Aorta (tissue), 5 donors: ENCODE results near the gene HIPK2. TPM values are rescaled to one million over a fixed set of nuclear protein-coding genes. Genes with fewer than 3 reads are reported as not detected.
A peak's percentile ranks its signal among the peaks of the same experiment; 100 is the strongest.

ENCODE experiments used
- ATAC-seq: fragments of 200-7000 bp; cut with Tn5 transposase; one replicate; pipeline ENCODE4 v1.9.1; 2022; ENCODE audit warnings: moderate library complexity; ENCODE audit not compliant: low FRiP score
- DNase-seq, 2 donors: peaks; one replicate each; pipeline ENCODE4 v3.0.0-alpha.2; 2020
- H3K27ac ChIP-seq, 2 donors: one replicate each; pipeline ENCODE4 v1.5.1; 2013; ENCODE audit warnings: low read length in 2 of 2, mild to moderate bottlenecking in 2 of 2, moderate library complexity in 2 of 2, control low read depth in 1 of 2, inconsistent platforms in 1 of 2, low read depth in 1 of 2
- H3K27me3 ChIP-seq, 2 donors: one replicate each; pipeline ENCODE4 v1.6.1; 2013; ENCODE audit warnings: control low read depth in 1 of 2, low read length in 1 of 2, mild to moderate bottlenecking in 1 of 2, moderate library complexity in 1 of 2; ENCODE audit not compliant: insufficient read depth in 2 of 2, control insufficient read depth in 1 of 2
- H3K36me3 ChIP-seq, 2 donors: one replicate each; pipeline ENCODE4 v1.6.1; 2013; ENCODE audit warnings: control low read depth in 1 of 2, low read length in 1 of 2, mild to moderate bottlenecking in 1 of 2; ENCODE audit not compliant: insufficient read depth in 2 of 2, control insufficient read depth in 1 of 2
- H3K4me1 ChIP-seq, 2 donors: one replicate each; pipeline ENCODE4 v1.6.1; 2013; ENCODE audit warnings: low read length in 2 of 2, control low read depth in 1 of 2, mild to moderate bottlenecking in 1 of 2, moderate library complexity in 1 of 2; ENCODE audit not compliant: insufficient read depth in 2 of 2, control insufficient read depth in 1 of 2
- H3K4me3 ChIP-seq, 2 donors: one replicate each; pipeline ENCODE4 v1.5.1; 2013; ENCODE audit warnings: low read length in 2 of 2, control low read depth in 1 of 2, mild to moderate bottlenecking in 1 of 2
- H3K9me3 ChIP-seq: one replicate; pipeline ENCODE4 v1.6.1; 2013; ENCODE audit warnings: mild to moderate bottlenecking, low read length; ENCODE audit not compliant: control insufficient read depth
- WGBS, 2 donors: extraction: QIAGEN DNeasy Blood & Tissue Kit; methylation state at CpG; one replicate each; pipeline ENCODE4 v1.1.7; 2013; 5-methylcytosine and 5-hydroxymethylcytosine counted together
- intact Hi-C, 2 donors: fragments of 100-400 bp; cut with DNase I; formaldehyde crosslinking; loops; one replicate each; pipeline versions ENCODE4 v1.14.2 to v1.15.0; 2022
- polyA plus RNA-seq, 2 donors: library from polyadenylated mRNA; stranded (reverse); fragments of 200-250 nt; gene quantifications; one replicate each; pipeline ENCODE4 v1.2.3, GENCODE V29; 2013
- total RNA-seq, 2 donors: library from RNA; stranded (reverse); fragmentation: NEBNext Ultra II Directional; extraction: Animal tissue kit (Norgen Biotek cat#: 25700); gene quantifications; one replicate each; pipeline ENCODE4 v1.2.1, GENCODE V29; 2021
- donor health status: healthy with polysubstance abuse.
- donor health status: Bipolar disorder and iron deficiency.
- donor health status: DM: no; HTN: no; CAD: no.
- donor health status: DM: no; HTN: no; CAD: no.
- donor health status: DM: yes; HTN: yes; CAD: no.

Gene HIPK2
- total and polyA plus RNA-seq, 4 donors, result 9.4 to 108 (median 23.9) TPM

GRCh38 chr7:139768249-139768824 is 9.5 kb downstream of the HIPK2 start:
- H3K27ac ChIP-seq, result no peak overlapping the region
- H3K9me3 ChIP-seq, result no peaks in the 10 kb centered on the region
- intact Hi-C loops, result no loop called here
- no peaks in the 10 kb centered on the region for H3K36me3 ChIP-seq
- H3K4me1 ChIP-seq, result peaks cover 3 to 7% of the 10 kb centered on the region in 2 donors
- WGBS, 2 donors, result 77 to 82% methylated on average over 4 of the region's 4 CpGs
- no peaks in the 10 kb centered on the region for H3K27me3 ChIP-seq
- DNase-seq, result no peak
- peak; percentile 62 for ATAC-seq
- H3K4me3 ChIP-seq, result no peak overlapping the region

- Histone ChIP-seq H3K9me3 (no peaks in the 10 kb centered on the region), H3K36me3 (no peaks in the 10 kb centered on the region), H3K27ac (no peak overlapping the region), H3K4me1 (peaks cover 7% of the 10 kb centered on the region in 2 donors), H3K4me3 (no peak overlapping the region), H3K27me3 (no peaks in the 10 kb centered on the region)
- intact Hi-C loops, result no loop called here
- ATAC-seq, result peak; percentile 59
- DNase-seq, result no peak
These were observed 10.2 kb downstream of the HIPK2 start for GRCh38 chr7:139767561-139767982.

- Histone ChIP-seq H3K4me1 (peaks cover 7 to 10% of the 10 kb centered on the region in 2 donors), H3K36me3 (no peaks in the 10 kb centered on the region), H3K27ac (no peak overlapping the region), H3K4me3 (no peak overlapping the region), H3K9me3 (no peaks in the 10 kb centered on the region), H3K27me3 (no peaks in the 10 kb centered on the region)
- WGBS, 2 donors, result 19 to 34% methylated on average over 2 of the region's 2 CpGs
- no peak for DNase-seq
- intact Hi-C loops, result no loop called here
- ATAC-seq, result no peak
These were observed 12.7 kb downstream of the HIPK2 start for GRCh38 chr7:139765143-139765542.

GRCh38 chr7:139763330-139763729 is 14.5 kb downstream of the HIPK2 start:
- DNase-seq, result no peak
- Histone ChIP-seq H3K27ac (no peak overlapping the region), H3K9me3 (no peaks in the 10 kb centered on the region), H3K36me3 (no peaks in the 10 kb centered on the region), H3K27me3 (no peaks in the 10 kb centered on the region), H3K4me3 (no peak overlapping the region), H3K4me1 (peaks cover 7 to 10% of the 10 kb centered on the region in 2 donors)
- intact Hi-C loops, result no loop called here
- no peak for ATAC-seq
- WGBS, 2 donors, result 61 to 63% methylated on average over 10 of the region's 10 CpGs

DNA sequence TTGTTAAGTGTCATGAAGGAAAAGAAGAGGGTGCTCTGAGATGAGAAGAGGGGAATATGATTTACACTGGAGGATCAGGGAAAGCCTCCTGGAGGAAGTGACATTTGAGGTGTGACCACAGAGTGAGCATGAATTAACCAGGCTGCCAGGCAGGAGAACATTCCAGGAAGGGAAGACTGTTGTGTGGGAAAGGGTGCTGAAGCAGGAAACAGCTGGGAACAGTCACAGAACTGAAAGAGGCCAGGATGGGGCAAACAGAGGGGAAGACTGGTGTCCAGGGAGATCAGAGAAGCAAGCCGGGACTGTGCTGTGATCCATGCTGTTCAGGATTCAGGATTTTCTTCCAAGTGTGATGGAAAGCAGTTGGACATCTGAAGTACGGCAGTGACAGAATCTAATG is 14.9 kb downstream of the HIPK2 start:
- Histone ChIP-seq H3K36me3 (no peaks in the 10 kb centered on the region), H3K9me3 (no peaks in the 10 kb centered on the region), H3K27ac (no peak overlapping the region), H3K27me3 (no peaks in the 10 kb centered on the region), H3K4me1 (peaks cover 7 to 8% of the 10 kb centered on the region in 2 donors), H3K4me3 (no peak overlapping the region)
- WGBS, 2 donors, result 76 to 94% methylated on average over 2 of the region's 2 CpGs
- intact Hi-C loops, result no loop called here
- ATAC-seq, result no peak
- no peak for DNase-seq

DNA sequence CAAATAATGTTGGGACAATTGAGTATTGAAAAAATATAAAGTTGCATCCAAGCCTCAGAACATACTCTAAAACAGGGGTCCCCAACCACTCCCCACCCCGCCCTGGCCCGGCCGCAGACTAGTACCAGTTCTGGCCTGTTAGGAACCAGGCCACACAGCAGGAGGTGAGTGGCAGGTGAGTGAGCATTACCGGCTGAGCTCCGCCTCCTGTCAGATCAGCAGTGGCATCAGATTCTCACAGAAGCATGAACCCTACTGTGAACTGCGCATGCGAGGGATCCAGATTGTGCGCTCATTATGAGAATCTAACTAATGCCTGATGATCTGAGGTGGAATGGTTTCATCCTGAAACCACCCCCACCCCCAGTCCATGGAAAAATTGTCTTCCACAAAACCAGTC is 19.4 kb downstream of the HIPK2 start:
- DNase-seq, result no peak
- peaks cover 0 to 6% of the 10 kb centered on the region in 2 donors for H3K4me1 ChIP-seq
- H3K27ac ChIP-seq, result no peak overlapping the region
- intact Hi-C loops, result no loop called here
- 93% methylated on average over 8 of the region's 8 CpGs for WGBS, 2 donors
- no peaks in the 10 kb centered on the region for H3K27me3 ChIP-seq
- no peak for ATAC-seq
- no peaks in the 10 kb centered on the region for H3K9me3 ChIP-seq
- H3K36me3 ChIP-seq, result no peaks in the 10 kb centered on the region
- no peak overlapping the region for H3K4me3 ChIP-seq

GRCh38 chr7:139757968-139758367 is 19.8 kb downstream of the HIPK2 start:
- no peaks in the 10 kb centered on the region for H3K9me3 ChIP-seq
- intact Hi-C loops, result no loop called here
- no peak overlapping the region for H3K27ac ChIP-seq
- ATAC-seq (no peak), DNase-seq (no peak)
- 74 to 83% methylated on average over 2 of the region's 2 CpGs for WGBS, 2 donors
- no peak overlapping the region for H3K4me3 ChIP-seq
- H3K27me3 ChIP-seq, result no peaks in the 10 kb centered on the region
- peaks cover under 1 to 4% of the 10 kb centered on the region in 2 donors for H3K4me1 ChIP-seq
- no peaks in the 10 kb centered on the region for H3K36me3 ChIP-seq

DNA sequence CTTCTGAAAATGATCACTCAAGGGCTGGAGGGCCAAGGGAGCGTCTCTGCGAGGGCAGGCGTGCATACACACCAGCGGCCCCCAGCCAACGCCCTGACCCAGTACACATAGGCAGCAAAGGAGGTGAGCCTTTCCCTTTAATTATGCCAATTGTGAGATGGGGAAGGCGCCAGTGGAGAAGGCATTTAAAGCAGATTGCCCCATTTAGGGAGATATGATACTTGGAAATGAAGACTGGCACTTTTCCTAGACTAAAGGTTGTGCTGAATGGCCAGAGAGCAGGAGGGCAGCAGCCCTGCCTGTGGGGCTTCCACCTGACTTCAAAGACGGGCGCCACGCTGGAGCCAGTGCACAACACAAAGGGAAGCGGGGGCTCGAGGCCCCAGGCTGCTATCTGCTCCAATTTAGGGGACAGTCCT is 24.1 kb downstream of the HIPK2 start:
- 93 to 95% methylated on average over 11 of the region's 11 CpGs for WGBS, 2 donors
- intact Hi-C loops, result no loop called here
- ATAC-seq, result no peak
- Histone ChIP-seq H3K9me3 (no peaks in the 10 kb centered on the region), H3K27ac (no peak overlapping the region), H3K4me3 (no peak overlapping the region), H3K4me1 (peaks cover 0 to 3% of the 10 kb centered on the region in 2 donors), H3K36me3 (no peaks in the 10 kb centered on the region), H3K27me3 (no peaks in the 10 kb centered on the region)
- no peak for DNase-seq

DNA sequence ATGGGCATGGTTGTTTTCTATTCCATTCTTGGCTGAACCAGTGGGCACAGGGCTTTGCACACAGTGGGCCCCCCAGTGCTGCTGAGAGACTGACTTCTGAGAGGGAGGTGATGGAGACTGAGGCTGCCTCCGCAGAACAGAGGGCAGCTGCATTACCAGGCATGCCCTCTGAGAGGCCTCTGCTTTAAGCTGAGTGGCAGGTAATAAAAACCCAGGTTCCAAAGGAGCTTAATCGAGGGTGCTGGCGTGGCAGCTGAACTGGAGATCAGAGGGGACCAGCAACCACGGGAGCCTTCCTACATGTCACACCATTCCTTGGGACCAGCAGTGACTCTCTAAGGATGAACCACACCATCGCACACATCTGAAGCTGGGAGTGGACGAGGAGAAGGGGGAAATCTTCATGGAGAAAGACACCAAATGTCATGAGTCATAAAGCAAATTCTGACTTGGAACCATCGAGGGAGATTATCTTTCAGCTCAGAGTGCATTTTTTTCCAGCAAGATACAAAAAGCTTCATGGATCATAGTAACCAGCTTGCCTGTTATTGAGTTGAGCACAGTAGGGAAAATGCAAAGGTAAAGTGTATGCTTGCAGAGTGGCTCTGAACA is 24.6 kb downstream of the HIPK2 start:
- no peak for ATAC-seq

More for the DNA sequence above, 24.6 kb downstream of the HIPK2 start:
- Histone ChIP-seq H3K27me3 (no peaks in the 10 kb centered on the region), H3K27ac (no peak overlapping the region), H3K9me3 (no peaks in the 10 kb centered on the region), H3K4me1 (peaks cover 0 to 3% of the 10 kb centered on the region in 2 donors), H3K4me3 (no peak overlapping the region), H3K36me3 (no peaks in the 10 kb centered on the region)
- intact Hi-C loops, result no loop called here
- WGBS, 2 donors, result 72 to 74% methylated on average over 7 of the region's 7 CpGs
- DNase-seq, result no peak
